ENCODE data around the gene HES3.
A peak's percentile ranks its signal among the peaks of the same experiment; 100 is the strongest.

HES3 gene

GRCh38 chr1:6266641-6267040, 22.7 kb downstream of the HES3 start:
- CTCF ChIA-PET, result no interaction called here
- POLR2A ChIA-PET (ENCODE audit: low non-redundant PET), result no interaction called here
- TF ChIP-seq CTCF (conservative IDR thresholded peaks at IDR 0.05; ENCODE audit: low read depth), result no peak
- H3K27ac ChIP-seq, result peak overlapping the region; percentile 90
- DNase-seq (ENCODE audit: low spot score), result no peak

GRCh38 chr1:6267686-6268322, 23.8 kb downstream of the HES3 start:
- DNase-seq (ENCODE audit: low spot score), result peak; percentile 64
- ChIA-PET POLR2A (ENCODE audit: low non-redundant PET) (no interaction called here), CTCF (interaction anchor here (0.6 kb wide), 1 partner anchor 9 kb away, joined by 3 read pairs; no protein-coding TSS in a partner anchor)
- TF ChIP-seq CTCF (conservative IDR thresholded peaks at IDR 0.05; ENCODE audit: low read depth), result no peak
- peak overlapping the region; percentile 90 for H3K27ac ChIP-seq

GRCh38 chr1:6268415-6268814, 24.4 kb downstream of the HES3 start:
- peak overlapping the region; percentile 90 for H3K27ac ChIP-seq
- TF ChIP-seq CTCF (conservative IDR thresholded peaks at IDR 0.05; ENCODE audit: low read depth), result no peak
- POLR2A ChIA-PET (ENCODE audit: low non-redundant PET), result no interaction called here
- DNase-seq (ENCODE audit: low spot score), result no peak
- CTCF ChIA-PET, result interaction anchor here (0.6 to 1.1 kb wide), 2 partner anchors 9 to 154 kb away, joined by 3 read pairs; no protein-coding TSS in a partner anchor

GRCh38 chr1:6269296-6269695, 25.3 kb downstream of the HES3 start:
- ChIA-PET POLR2A (ENCODE audit: low non-redundant PET) (no interaction called here), CTCF (interaction anchor here (1.1 kb wide), 1 partner anchor 10 kb away, joined by 3 read pairs; no protein-coding TSS in a partner anchor)
- TF ChIP-seq CTCF (conservative IDR thresholded peaks at IDR 0.05; ENCODE audit: low read depth), result no peak
- no peak for DNase-seq (ENCODE audit: low spot score)
- peak overlapping the region; percentile 90 for H3K27ac ChIP-seq

GRCh38 chr1:6269720-6270400, 25.9 kb downstream of the HES3 start:
- no peak for DNase-seq (ENCODE audit: low spot score)
- ChIA-PET CTCF (interaction anchor here (1.1 kb wide), 1 partner anchor 11 kb away, joined by 3 read pairs; no protein-coding TSS in a partner anchor), POLR2A (ENCODE audit: low non-redundant PET) (no interaction called here)
- TF ChIP-seq CTCF (conservative IDR thresholded peaks at IDR 0.05; ENCODE audit: low read depth), result no peak
- peak overlapping the region; percentile 90 for H3K27ac ChIP-seq

DNA sequence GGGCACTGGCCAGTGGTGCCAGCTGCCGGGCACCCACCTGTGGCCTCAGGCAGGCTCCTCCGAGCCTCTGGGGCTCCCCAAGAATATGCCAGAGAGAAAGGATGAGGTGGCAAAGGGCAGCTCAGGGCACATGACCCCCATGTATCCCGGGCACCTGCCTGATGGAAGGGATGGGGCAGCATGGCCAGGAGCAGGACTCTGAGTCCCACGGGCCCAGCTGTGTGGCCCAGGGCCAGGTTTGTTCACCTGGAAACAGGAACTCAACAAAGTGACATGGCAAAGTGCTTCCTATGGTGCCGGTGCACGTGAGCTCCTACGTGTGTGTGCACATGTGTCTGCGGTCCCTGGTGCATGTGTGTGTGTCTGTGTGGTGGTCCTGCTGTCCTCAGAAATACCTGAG, 26.4 kb downstream of the HES3 start:
- DNase-seq (ENCODE audit: low spot score), result no peak
- TF ChIP-seq CTCF (conservative IDR thresholded peaks at IDR 0.05; ENCODE audit: low read depth), result no peak
- H3K27ac ChIP-seq, result peak overlapping the region; percentile 90
- ChIA-PET CTCF (no interaction called here), POLR2A (ENCODE audit: low non-redundant PET) (no interaction called here)
